HEK293 (cell line): ENCODE results near the gene SERTAD1.

Experiments used
- CTCF ChIP-seq: fragments of 450-650 bp; formaldehyde crosslinking; IDR thresholded peaks from 2 replicates; pipeline ENCODE4 v1.5.1; 2016; ENCODE audit warnings: missing biosample characterization, missing genetic modification characterization
- IKZF3 ChIP-seq: fragments of 450-650 bp; IDR thresholded peaks from 2 replicates; pipeline ENCODE4 v1.5.0; 2018; ENCODE audit warnings: missing biosample characterization, mild to moderate bottlenecking, missing genetic modification characterization, moderate library complexity
- REST ChIP-seq: fragments of 450-650 bp; formaldehyde crosslinking; IDR thresholded peaks from 2 replicates; pipeline ENCODE4 v1.5.1; 2016; ENCODE audit warnings: missing biosample characterization, missing genetic modification characterization
- SP2 ChIP-seq: fragments of 450-650 bp; formaldehyde crosslinking; IDR thresholded peaks from 2 replicates; pipeline ENCODE4 v1.5.1; 2016; ENCODE audit warnings: missing biosample characterization, missing genetic modification characterization
- ZBTB20 ChIP-seq: fragments of 450-650 bp; formaldehyde crosslinking; IDR thresholded peaks from 2 replicates; pipeline ENCODE4 v1.5.1; 2016; ENCODE audit warnings: missing biosample characterization, missing genetic modification characterization
- ZNF121 ChIP-seq: fragments of 450-650 bp; formaldehyde crosslinking; IDR thresholded peaks from 2 replicates; pipeline ENCODE4 v1.5.1; 2016; ENCODE audit warnings: missing biosample characterization, missing genetic modification characterization
- ZNF146 ChIP-seq: fragments of 450-650 bp; formaldehyde crosslinking; IDR thresholded peaks from 2 replicates; pipeline ENCODE4 v1.5.1; 2016; ENCODE audit warnings: missing biosample characterization, missing genetic modification characterization
- ZNF184 ChIP-seq: fragments of 450-650 bp; IDR thresholded peaks from 2 replicates; pipeline ENCODE4 v1.5.1; 2018; ENCODE audit warnings: missing biosample characterization, mild to moderate bottlenecking, missing genetic modification characterization
- ZNF24 ChIP-seq: fragments of 450-650 bp; formaldehyde crosslinking; IDR thresholded peaks from 2 replicates; pipeline ENCODE4 v1.5.1; 2016; ENCODE audit warnings: missing biosample characterization, missing genetic modification characterization
- ZNF335 ChIP-seq: fragments of 450-650 bp; formaldehyde crosslinking; conservative IDR thresholded peaks from 2 replicates; pipeline ENCODE4 v1.5.1; 2016; ENCODE audit warnings: missing biosample characterization, missing genetic modification characterization
- ZNF623 ChIP-seq: fragments of 450-650 bp; formaldehyde crosslinking; IDR thresholded peaks from 2 replicates; pipeline ENCODE4 v1.5.1; 2016; ENCODE audit warnings: missing biosample characterization, missing genetic modification characterization
- ZNF792 ChIP-seq: fragments of 450-650 bp; formaldehyde crosslinking; IDR thresholded peaks from 2 replicates; pipeline ENCODE4 v1.5.1; 2016; ENCODE audit warnings: missing biosample characterization, missing genetic modification characterization

- no peak; the same call in 1 of the 2 replicates for TF ChIP-seq ZNF24 (tag by site-specific recombination)
- no peak for TF ChIP-seq ZNF623 (tag by site-specific recombination)
- no peak for TF ChIP-seq CTCF (tag by site-specific recombination)
- no peak for TF ChIP-seq ZNF146 (tag by site-specific recombination)
- no peak for TF ChIP-seq REST
- TF ChIP-seq ZBTB20 (tag by site-specific recombination) = peak; percentile 59; the same call in 1 of the 2 replicates
- no peak for TF ChIP-seq ZNF792 (tag by site-specific recombination)
- peak; percentile 99 for TF ChIP-seq ZNF335 (tag by site-specific recombination)
- peak; percentile 100 for TF ChIP-seq SP2 (tag by site-specific recombination)
- TF ChIP-seq ZNF184 (tag by site-specific recombination) = no peak
- TF ChIP-seq ZNF121 (tag by site-specific recombination) = no peak
- TF ChIP-seq IKZF3 (tag by site-specific recombination) = no peak
These were observed 39.9 kb upstream of the SERTAD1 start, which contains the start of gene BLVRB for GRCh38 chr19:40465557-40466218.
